SK-N-SH treated with all-trans-retinoic acid at 6 μM for 48 hours (cell line): Measurements from ENCODE around the gene TSC2.
A peak's percentile ranks its signal among the peaks of the same experiment; 100 is the strongest.

ENCODE experiments used
- ATAC-seq: fragments of 200-7000 bp; cut with Tn5 transposase; 3 replicates; pipeline ENCODE4 v1.9.1; 2020; ENCODE audit warnings: mild to moderate bottlenecking, moderate library complexity
- ARNTL ChIP-seq: fragments of 450-650 bp; formaldehyde crosslinking; IDR thresholded peaks from 2 replicates; pipeline ENCODE4 v1.5.0; 2020; ENCODE audit warnings: low read depth, mild to moderate bottlenecking, moderate library complexity, borderline replicate concordance
- CSDC2 ChIP-seq: fragments of 250-450 bp; sonication (Bioruptor Pico); IDR thresholded peaks from 2 replicates; pipeline ENCODE4 v1.5.0; 2020; ENCODE audit warnings: mild to moderate bottlenecking, moderate library complexity
- CSRNP3 ChIP-seq: fragments of 250-450 bp; sonication (Bioruptor Pico); IDR thresholded peaks from 2 replicates; pipeline ENCODE4 v1.5.1; 2021; ENCODE audit warnings: mild to moderate bottlenecking, moderate library complexity
- ESRRG ChIP-seq: fragments of 250-450 bp; sonication (Bioruptor Pico); IDR thresholded peaks from 2 replicates; pipeline ENCODE4 v1.6.1; 2021; ENCODE audit warnings: mild to moderate bottlenecking
- GLIS3 ChIP-seq: fragments of 250-450 bp; sonication (Bioruptor Pico); IDR thresholded peaks from 2 replicates; pipeline ENCODE4 v1.5.0; 2020; ENCODE audit warnings: mild to moderate bottlenecking, moderate library complexity
- ISL1 ChIP-seq: fragments of 250-450 bp; sonication (Bioruptor Pico); IDR thresholded peaks from 2 replicates; pipeline ENCODE4 v2.1.2; 2022; ENCODE audit warnings: mild to moderate bottlenecking, moderate library complexity
- OSR1 ChIP-seq: fragments of 250-450 bp; sonication (Bioruptor Pico); IDR thresholded peaks from 2 replicates; pipeline ENCODE4 v1.8.0; 2022; ENCODE audit warnings: moderate library complexity, mild to moderate bottlenecking, inconsistent platforms
- RARB ChIP-seq: fragments of 250-450 bp; sonication (Bioruptor Pico); IDR thresholded peaks from 2 replicates; pipeline ENCODE4 v1.8.0; 2021; ENCODE audit warnings: mild to moderate bottlenecking, moderate library complexity
- SNAI2 ChIP-seq: fragments of 250-450 bp; sonication (Bioruptor Pico); IDR thresholded peaks from 2 replicates; pipeline ENCODE4 v1.5.0; 2020; ENCODE audit warnings: mild to moderate bottlenecking, moderate library complexity
- TCF4 ChIP-seq: fragments of 250-450 bp; sonication (Bioruptor Pico); IDR thresholded peaks from 2 replicates; pipeline ENCODE4 v1.8.0; 2021; ENCODE audit warnings: mild to moderate bottlenecking, moderate library complexity, borderline replicate concordance
- TOX ChIP-seq: fragments of 250-450 bp; sonication (Bioruptor Pico); IDR thresholded peaks from 2 replicates; pipeline ENCODE4 v1.8.0; 2021; ENCODE audit warnings: mild to moderate bottlenecking, moderate library complexity, borderline replicate concordance
- ZC3H10 ChIP-seq: fragments of 250-450 bp; sonication (Bioruptor Pico); IDR thresholded peaks from 2 replicates; pipeline ENCODE4 v1.5.1; 2021; ENCODE audit warnings: mild to moderate bottlenecking, moderate library complexity
- ZFP3 ChIP-seq: fragments of 250-450 bp; sonication (Bioruptor Pico); IDR thresholded peaks from 2 replicates; pipeline ENCODE4 v1.5.0; 2020; ENCODE audit warnings: mild to moderate bottlenecking, moderate library complexity
- ZFP30 ChIP-seq: fragments of 450-650 bp; formaldehyde crosslinking; IDR thresholded peaks from 2 replicates; pipeline ENCODE4 v1.5.0; 2022; ENCODE audit warnings: mild to moderate bottlenecking, moderate library complexity
- ZNF565 ChIP-seq: fragments of 450-650 bp; formaldehyde crosslinking; conservative IDR thresholded peaks from 2 replicates; pipeline ENCODE4 v1.5.0; 2020; ENCODE audit warnings: low read depth, mild to moderate bottlenecking, moderate library complexity
- ZNF70 ChIP-seq: fragments of 450-650 bp; formaldehyde crosslinking; IDR thresholded peaks from 2 replicates; pipeline ENCODE4 v1.5.0; 2020; ENCODE audit warnings: mild to moderate bottlenecking, moderate library complexity
- TF ChIP-seq, protein P1 (sequence below): fragments of 250-450 bp; sonication (Bioruptor Pico); IDR thresholded peaks from 2 replicates; pipeline ENCODE4 v1.8.0; 2021; ENCODE audit warnings: low read depth, mild to moderate bottlenecking, moderate library complexity, borderline replicate concordance
- TF ChIP-seq, protein P2 (sequence below): fragments of 250-450 bp; sonication (Bioruptor Pico); IDR thresholded peaks from 2 replicates; pipeline ENCODE4 v1.5.0; 2020; ENCODE audit warnings: mild to moderate bottlenecking, moderate library complexity

TSC2 gene

GRCh38 chr16:2066139-2066538 is 18.4 kb downstream of the TSC2 start:
- TF ChIP-seq TOX (CRISPR knock-in tag) (no peak), CSDC2 (no peak), ISL1 (CRISPR knock-in tag) (no peak)
- TF ChIP-seq, protein P1, sequence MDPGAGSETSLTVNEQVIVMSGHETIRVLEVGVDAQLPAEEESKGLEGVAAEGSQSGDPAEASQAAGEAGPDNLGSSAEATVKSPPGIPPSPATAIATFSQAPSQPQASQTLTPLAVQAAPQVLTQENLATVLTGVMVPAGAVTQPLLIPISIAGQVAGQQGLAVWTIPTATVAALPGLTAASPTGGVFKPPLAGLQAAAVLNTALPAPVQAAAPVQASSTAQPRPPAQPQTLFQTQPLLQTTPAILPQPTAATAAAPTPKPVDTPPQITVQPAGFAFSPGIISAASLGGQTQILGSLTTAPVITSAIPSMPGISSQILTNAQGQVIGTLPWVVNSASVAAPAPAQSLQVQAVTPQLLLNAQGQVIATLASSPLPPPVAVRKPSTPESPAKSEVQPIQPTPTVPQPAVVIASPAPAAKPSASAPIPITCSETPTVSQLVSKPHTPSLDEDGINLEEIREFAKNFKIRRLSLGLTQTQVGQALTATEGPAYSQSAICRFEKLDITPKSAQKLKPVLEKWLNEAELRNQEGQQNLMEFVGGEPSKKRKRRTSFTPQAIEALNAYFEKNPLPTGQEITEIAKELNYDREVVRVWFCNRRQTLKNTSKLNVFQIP (CRISPR knock-in tag): no peak
- TF ChIP-seq, protein P2, sequence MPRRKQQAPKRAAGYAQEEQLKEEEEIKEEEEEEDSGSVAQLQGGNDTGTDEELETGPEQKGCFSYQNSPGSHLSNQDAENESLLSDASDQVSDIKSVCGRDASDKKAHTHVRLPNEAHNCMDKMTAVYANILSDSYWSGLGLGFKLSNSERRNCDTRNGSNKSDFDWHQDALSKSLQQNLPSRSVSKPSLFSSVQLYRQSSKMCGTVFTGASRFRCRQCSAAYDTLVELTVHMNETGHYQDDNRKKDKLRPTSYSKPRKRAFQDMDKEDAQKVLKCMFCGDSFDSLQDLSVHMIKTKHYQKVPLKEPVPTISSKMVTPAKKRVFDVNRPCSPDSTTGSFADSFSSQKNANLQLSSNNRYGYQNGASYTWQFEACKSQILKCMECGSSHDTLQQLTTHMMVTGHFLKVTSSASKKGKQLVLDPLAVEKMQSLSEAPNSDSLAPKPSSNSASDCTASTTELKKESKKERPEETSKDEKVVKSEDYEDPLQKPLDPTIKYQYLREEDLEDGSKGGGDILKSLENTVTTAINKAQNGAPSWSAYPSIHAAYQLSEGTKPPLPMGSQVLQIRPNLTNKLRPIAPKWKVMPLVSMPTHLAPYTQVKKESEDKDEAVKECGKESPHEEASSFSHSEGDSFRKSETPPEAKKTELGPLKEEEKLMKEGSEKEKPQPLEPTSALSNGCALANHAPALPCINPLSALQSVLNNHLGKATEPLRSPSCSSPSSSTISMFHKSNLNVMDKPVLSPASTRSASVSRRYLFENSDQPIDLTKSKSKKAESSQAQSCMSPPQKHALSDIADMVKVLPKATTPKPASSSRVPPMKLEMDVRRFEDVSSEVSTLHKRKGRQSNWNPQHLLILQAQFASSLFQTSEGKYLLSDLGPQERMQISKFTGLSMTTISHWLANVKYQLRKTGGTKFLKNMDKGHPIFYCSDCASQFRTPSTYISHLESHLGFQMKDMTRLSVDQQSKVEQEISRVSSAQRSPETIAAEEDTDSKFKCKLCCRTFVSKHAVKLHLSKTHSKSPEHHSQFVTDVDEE (CRISPR knock-in tag): no peak
- no peak for ATAC-seq

DNA sequence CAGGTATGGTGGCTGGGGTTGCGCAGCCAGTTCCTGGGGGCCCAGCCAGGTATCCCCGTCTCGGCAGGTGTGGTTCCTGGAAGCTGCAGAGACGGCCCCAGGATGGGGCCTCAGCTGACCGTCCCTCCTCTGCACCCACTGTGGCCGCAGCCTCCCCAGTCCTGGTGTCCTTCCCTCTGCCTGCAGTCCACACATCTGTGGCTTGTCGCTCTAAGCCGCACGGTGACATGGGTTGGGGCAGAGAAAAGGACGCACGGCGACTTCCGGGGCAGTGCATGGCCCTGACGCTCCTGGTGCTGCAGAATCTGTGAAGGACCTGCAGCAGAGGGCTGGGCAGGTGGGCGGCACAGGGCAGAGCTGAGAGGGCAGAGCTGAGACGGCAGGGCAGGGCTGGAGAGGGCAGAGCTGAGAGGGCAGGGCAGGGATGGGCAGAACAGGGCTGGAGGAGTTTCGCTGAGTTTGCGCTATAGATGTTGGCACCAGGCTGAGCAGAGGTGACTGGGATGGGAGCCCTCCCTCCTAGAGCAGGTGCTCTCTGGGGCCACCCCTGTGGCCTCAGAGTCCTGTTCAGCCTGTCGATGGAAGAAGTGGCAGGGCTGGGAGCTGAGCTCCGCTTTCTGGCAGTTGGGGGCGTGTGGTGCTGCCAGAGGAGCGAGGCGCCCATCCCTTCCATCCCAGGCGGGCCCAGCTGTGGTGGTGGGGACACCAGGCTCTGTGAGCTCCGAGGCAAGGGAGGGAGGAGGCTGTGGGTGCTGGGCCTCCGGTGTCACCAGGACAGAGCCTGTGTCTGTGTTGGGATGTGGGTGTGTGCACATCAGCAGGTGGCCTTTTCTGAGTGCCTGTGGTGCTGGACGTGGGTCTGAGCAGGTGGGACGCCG is 23.0 kb downstream of the TSC2 start:
- TF ChIP-seq ZFP30 (CRISPR knock-in tag) (no peak), ZFP3 (CRISPR knock-in tag) (no peak), CSRNP3 (CRISPR knock-in tag) (no peak), TOX (CRISPR knock-in tag) (no peak), ESRRG (no peak), SNAI2 (CRISPR knock-in tag) (no peak), GLIS3 (CRISPR knock-in tag) (no peak), ISL1 (CRISPR knock-in tag) (no peak), ARNTL (CRISPR knock-in tag) (no peak), OSR1 (no peak), ZNF565 (CRISPR knock-in tag) (no peak), ZNF70 (CRISPR knock-in tag) (no peak), CSDC2 (no peak)
- TF ChIP-seq, protein P2 (CRISPR knock-in tag): no peak
- TF ChIP-seq, protein P1 (CRISPR knock-in tag): no peak
- ATAC-seq: no peak

- peak; percentile 12; the same call in 2 of the 3 replicates for ATAC-seq
- TF ChIP-seq ZC3H10 (CRISPR knock-in tag) (no peak), ESRRG (no peak), TCF4 (CRISPR knock-in tag) (no peak), ZNF565 (CRISPR knock-in tag) (no peak), ZFP30 (CRISPR knock-in tag) (no peak), TOX (CRISPR knock-in tag) (no peak), ZNF70 (CRISPR knock-in tag) (no peak), CSDC2 (no peak), GLIS3 (CRISPR knock-in tag) (no peak), RARB (CRISPR knock-in tag) (no peak)
- TF ChIP-seq, protein P2 (CRISPR knock-in tag): no peak
Measured at GRCh38 chr16:2071454-2072202, 23.8 kb downstream of the TSC2 start.
